Measurements from ENCODE around the gene SCIN. TPM values are rescaled to one million over a fixed set of nuclear protein-coding genes. Genes with fewer than 3 reads are reported as not detected.

SCIN gene
- total RNA-seq, result 0.43 and 3.3 TPM in 2 replicates

DNA sequence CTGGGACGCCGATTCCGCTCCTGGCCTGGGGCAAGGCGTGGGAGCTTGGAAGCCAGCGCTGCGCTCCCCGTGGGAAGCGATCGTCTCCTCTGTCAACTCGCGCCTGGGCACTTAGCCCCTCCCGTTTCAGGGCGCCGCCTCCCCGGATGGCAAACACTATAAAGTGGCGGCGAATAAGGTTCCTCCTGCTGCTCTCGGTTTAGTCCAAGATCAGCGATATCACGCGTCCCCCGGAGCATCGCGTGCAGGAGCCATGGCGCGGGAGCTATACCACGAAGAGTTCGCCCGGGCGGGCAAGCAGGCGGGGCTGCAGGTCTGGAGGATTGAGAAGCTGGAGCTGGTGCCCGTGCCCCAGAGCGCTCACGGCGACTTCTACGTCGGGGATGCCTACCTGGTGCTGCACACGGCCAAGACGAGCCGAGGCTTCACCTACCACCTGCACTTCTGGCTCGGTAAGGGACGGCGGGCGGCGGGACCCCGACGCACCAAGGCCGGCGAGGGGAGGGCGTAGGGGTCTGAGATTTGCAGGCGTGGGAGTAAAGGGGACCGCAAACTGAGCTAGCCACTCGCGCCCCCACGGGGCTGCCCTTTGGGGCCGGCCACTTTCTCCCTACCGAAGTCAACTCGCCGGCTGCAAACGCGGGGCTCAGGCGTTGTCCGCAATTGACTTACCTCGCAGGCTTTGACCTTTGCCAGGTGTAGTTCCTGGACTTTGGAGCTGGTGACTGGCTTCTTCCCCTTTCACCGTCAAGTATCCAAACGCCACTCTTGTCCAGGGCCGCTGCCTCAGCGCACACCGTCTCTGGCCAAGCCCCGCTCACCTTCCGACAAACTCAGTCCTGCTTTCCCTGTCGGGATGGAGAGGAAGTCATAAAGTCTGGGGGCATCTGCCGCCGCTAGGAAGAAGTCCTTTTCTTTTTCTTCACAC, at the start of gene SCIN:
Gene SCIN (plus strand): TSS at position 187 of the 928 bp plus-strand sequence. CDS start 67 bp downstream, at position 254.

DNA sequence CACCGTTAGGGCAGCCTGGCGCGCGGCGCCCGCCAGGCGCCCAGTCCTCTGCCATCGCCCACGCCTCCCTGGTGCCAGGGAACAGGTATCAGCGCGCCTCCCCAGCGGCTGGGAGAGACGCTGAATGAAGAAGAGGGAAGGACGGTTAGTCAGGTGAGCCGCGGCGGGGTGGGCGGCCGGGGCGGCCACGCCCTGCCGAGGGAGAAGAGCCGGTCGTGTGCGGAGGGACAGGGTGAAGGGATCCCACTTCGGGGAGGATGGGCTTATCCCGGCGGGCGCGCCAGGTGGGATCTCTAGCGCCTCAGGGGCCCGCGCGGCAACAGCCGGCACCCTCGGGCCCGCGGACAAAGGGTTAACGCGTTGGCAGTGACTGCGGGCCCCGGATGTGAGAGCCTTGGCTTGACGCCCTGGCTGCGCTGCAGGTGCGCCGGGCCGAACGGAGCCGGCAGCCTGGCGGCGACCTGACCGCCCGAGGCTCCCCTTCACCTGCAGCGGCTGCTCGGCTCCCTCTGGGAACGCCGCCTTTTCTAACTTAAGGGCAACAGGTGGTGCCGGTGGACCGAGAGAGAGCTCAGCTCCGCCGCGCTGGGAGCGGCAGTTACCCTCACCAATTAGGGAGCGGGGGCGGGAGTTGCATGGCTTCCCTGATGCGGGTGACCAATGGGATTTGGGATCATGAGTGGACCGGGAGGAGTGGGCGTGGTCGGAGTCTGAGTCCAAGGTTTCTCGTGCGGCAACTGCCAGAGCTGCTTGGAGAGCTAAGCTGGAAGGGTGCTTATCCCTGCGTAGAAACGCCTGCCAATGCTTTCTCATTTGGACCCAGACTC, 116.6 kb downstream of the SCIN start, which contains the start of gene ARL4A:
Gene ARL4A (plus strand): TSS at position 743 of the 827 bp plus-strand sequence. CDS start 622 bp downstream, outside the sequence.

Other genes starting within 250 kb of the SCIN start
- 0.09 TPM in 1 of 2 replicates, not detected in the other for gene VWDE, start 166.9 kb upstream of the SCIN start, total RNA-seq
- gene ARL4A, start 116.9 kb downstream of the SCIN start, total RNA-seq, result 27.4 and 39.2 TPM in 2 replicates